ENCODE data around the gene GID8.

Gene GID8

GRCh38 chr20:62938105-62938888, at the start of gene GID8:
Gene GID8, plus strand, starts transcription at chr20:62938147. Its CDS starts 3,356 bp downstream, at chr20:62941503.
- no peak for DNase-seq

GRCh38 chr20:62888406-62888805, 49.5 kb upstream of the GID8 start:
- DNase-seq: no peak

- no peak for DNase-seq
Observed at GRCh38 chr20:62888910-62889309, 49.0 kb upstream of the GID8 start.

- no peak for DNase-seq
Observed at GRCh38 chr20:62889411-62889810, 48.5 kb upstream of the GID8 start.

- no peak for DNase-seq
Observed at GRCh38 chr20:62889871-62890270, 48.1 kb upstream of the GID8 start.

- DNase-seq: no peak
Observed at GRCh38 chr20:62890444-62890843, 47.5 kb upstream of the GID8 start.

GRCh38 chr20:62891111-62891510, 46.8 kb upstream of the GID8 start:
- peak; percentile 40 for DNase-seq

GRCh38 chr20:62892348-62893304, 45.3 kb upstream of the GID8 start:
- DNase-seq: no peak

- DNase-seq: no peak
Observed at GRCh38 chr20:62893700-62894099, 44.2 kb upstream of the GID8 start.

GRCh38 chr20:62894261-62894660, 43.7 kb upstream of the GID8 start:
- DNase-seq: no peak

- DNase-seq: no peak
Observed at GRCh38 chr20:62895539-62895938, 42.4 kb upstream of the GID8 start.

GRCh38 chr20:62896526-62896925, 41.4 kb upstream of the GID8 start:
- DNase-seq: no peak

GRCh38 chr20:62897666-62898065, 40.3 kb upstream of the GID8 start:
- no peak for DNase-seq

- DNase-seq: no peak
Observed at GRCh38 chr20:62898093-62898964, 39.6 kb upstream of the GID8 start.

- no peak for DNase-seq
Observed at GRCh38 chr20:62898970-62899632, 38.8 kb upstream of the GID8 start.

GRCh38 chr20:62899633-62900051, 38.3 kb upstream of the GID8 start:
- no peak for DNase-seq

GRCh38 chr20:62900052-62900691, 37.8 kb upstream of the GID8 start:
- peak; percentile 84 for DNase-seq

GRCh38 chr20:62900692-62901584, 37.0 kb upstream of the GID8 start:
- DNase-seq: peak; percentile 32

- no peak for DNase-seq
Observed at GRCh38 chr20:62901891-62902290, 36.1 kb upstream of the GID8 start.

GRCh38 chr20:62902926-62903615, 34.9 kb upstream of the GID8 start:
- DNase-seq: no peak
